ENCODE measurements around the gene PJA1.

DNA sequence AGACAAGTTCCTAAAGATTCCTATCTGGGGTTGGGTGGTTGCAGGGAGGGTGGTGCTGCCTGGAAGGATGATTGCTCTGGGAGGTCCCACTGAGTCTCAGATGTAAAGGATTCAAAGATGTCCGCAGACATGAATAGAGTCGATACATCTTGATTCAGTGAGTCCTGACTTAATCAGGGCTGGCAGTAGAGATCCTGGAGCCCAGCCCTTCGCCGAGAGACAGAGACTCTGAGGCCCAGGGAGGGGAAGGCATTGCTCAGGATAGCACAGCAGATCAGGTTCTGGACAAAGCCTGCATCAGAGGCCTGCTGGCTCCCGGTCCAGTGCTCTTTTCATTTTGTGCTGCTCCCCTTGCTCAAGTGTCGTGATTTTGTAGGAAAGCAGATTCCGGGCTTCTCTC is 21.7 kb downstream of the PJA1 start:
- TF ChIP-seq CTCF (IDR thresholded peaks at IDR 0.05), result no peak
- TF ChIP-seq POLR2A (IDR thresholded peaks at IDR 0.05), result no peak
- no peak for TF ChIP-seq POLR2AphosphoS5 (IDR thresholded peaks at IDR 0.05; ENCODE audit: insufficient read depth in 1 of 2, low read depth in 1 of 2)

All from vagina (tissue), 2 donors.